RCC 7860 (cell line): Measurements from ENCODE around the gene APMAP.

Experiments
- DNase-seq: peaks from one replicate; pipeline ENCODE4 v3.0.0-alpha.2; 2015; ENCODE audit warnings: low spot score
- FAIRE-seq: peaks from 2 replicates; lab custom pipeline; 2012; peaks lifted over from hg19 to GRCh38; lab: Jason Lieb, UNC

APMAP gene

GRCh38 chr20:24914388-24915241, 77.9 kb downstream of the APMAP start:
- FAIRE-seq, result no peak
- DNase-seq, result no peak

- FAIRE-seq (no peak), DNase-seq (no peak)
Measured at GRCh38 chr20:24913076-24913628, 79.4 kb downstream of the APMAP start.
